Midbrain (tissue), 1 donor: ENCODE measurements around the gene OR2G3.

Source experiments
- DNase-seq: peaks from one replicate; lab custom pipeline; 2025; lab: John Stamatoyannopoulos, UW

Gene OR2G3

DNA sequence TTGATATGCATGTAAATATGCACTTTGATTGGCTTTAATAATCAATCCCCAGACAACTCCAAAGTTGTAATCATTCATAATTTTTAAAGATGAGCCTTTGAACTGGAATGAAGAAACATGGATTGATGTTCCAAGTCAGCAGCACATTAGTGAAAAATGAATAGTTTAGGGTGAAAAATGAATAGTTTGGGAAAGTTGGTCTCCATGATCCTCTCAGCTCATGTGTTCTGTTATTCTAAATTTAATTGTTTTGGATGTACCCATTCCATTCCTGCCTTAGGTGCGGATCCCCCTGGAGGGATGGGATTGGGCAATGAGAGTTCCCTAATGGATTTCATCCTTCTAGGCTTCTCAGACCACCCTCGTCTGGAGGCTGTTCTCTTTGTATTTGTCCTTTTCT, at the start of gene OR2G3:
TSS of gene OR2G3 (plus strand) at position 301 of the 400 bp plus-strand sequence. CDS start at position 301, 0 bp downstream.
- DNase-seq, result no peak

DNA sequence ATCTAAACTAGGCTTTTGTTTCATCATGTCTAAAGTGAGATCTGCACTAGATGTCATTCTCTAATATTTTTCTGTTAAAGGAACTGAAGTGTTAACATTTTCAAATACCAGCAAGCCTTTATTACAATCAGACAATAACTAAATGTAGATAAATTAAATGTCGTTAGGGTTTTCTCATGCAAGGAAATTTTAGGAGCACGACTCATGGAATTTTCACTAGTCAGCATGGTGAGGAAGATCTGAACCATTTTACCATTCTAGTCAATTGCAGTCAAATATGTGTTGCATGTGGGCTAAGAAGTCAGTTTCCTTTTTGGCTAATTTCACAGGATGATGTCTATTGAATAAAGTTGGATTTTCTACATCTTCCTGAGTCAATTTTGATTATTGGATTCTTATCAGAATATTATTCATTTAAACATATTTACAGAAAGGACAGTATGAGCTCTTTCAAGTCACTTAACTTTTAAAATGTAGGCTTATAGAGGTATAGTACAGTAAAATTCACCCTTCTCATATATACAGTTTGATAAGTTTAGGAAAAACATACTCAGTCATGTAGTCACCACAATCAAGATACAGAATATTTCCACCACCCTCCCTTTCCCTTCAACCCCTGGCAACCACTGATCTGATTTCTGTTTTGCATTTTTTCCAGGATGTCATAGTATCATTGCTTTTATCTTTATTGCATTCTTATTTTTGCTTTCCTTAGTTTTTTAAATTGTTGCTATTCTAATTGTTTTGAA, 47.3 kb upstream of the OR2G3 start:
- DNase-seq, result no peak

DNA sequence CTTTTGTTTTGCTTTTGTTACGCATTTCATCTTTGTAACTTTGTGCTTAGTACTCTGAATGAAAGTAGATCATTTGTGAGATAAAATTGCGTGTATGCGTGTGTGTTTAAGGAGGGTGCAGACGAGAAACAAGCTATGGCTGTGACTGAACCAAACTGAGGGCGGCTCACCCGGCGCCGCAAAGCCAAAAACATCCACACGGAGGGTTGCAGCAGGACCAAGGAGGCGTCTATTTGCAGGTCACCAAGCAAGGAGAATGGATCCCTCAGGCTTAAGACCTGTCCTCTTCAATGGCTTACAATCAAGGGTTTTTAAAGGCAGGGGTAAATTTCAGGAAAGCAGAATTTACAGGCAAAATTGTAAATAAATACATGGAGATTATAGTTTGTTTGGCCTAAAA, 43.7 kb upstream of the OR2G3 start:
- DNase-seq, result no peak

DNA sequence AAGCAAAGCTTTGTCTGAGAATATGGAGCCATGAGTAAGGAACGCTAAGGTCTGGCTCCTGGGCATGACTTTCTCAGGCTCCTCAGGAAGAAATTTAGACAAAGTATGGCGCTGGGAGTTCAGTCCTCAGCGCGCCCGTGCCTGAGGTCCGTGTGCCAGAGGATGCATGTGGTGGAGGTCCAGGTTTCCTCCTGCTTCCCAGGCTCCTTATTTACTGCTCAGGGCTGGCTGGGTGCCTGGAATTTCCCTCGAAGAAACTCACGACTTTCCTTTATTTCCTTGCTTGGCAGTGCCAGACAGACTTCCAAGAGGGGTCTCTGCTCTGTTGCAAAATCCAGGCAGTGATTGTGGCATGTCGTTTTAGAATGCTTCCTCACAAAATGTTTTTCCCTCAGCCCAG, 43.2 kb upstream of the OR2G3 start:
- DNase-seq, result no peak

DNA sequence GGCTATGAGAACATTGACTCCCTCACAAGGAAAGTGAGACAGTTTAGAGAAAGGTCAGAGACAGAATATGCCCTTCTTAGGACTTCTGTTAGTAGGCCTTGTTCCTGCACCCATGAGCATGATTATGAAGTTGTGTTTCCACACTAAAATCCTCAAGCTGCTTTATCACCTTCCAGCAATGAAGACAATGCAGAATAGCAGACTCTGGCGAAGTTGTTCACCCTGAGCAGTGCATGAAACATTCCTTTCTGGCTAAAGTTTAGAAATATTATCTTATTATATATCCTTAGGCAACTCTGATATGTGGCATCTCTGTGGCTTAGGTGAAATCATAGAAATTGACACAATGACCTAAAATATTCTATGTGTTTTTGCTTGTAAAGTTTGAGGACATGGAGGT, 31.1 kb upstream of the OR2G3 start:
- DNase-seq, result no peak

DNA sequence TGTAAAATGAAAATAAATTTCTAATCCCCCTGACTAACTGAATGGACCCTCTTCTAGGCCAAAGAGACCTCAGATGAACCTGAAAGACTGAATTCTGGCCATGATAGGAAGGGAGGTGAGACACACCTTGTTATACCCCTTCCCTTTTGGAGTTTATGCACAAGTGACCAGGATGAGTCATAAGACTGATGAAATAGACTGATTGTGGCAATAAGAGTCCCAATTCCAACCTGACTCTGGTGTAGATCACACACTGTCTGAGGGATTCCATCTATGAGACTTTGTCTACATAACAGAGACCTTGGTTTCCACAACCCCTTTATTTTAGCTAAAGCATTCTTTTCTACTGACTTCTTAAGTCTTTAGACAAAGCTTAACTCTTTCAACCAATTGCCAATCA, 30.7 kb upstream of the OR2G3 start:
- no peak for DNase-seq

DNA sequence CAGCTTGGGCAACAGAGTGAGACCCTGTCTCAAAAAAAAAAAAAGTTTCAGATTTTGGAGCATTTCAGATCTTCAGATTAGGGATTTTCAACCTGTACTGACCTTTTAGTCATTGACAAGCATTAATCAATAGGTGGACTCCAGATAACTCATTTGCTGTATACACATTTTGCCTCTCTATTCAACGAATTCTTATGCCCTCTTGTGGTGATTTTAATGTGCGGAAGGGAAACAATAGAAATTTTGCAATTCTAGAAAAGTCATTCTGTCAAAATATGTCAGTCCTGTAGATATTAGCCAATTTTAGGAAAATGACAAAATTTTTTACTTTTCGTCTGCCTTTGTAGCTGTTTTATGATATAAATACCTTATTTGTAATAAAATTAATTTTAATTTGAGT, 28.9 kb upstream of the OR2G3 start:
- no peak for DNase-seq

DNA sequence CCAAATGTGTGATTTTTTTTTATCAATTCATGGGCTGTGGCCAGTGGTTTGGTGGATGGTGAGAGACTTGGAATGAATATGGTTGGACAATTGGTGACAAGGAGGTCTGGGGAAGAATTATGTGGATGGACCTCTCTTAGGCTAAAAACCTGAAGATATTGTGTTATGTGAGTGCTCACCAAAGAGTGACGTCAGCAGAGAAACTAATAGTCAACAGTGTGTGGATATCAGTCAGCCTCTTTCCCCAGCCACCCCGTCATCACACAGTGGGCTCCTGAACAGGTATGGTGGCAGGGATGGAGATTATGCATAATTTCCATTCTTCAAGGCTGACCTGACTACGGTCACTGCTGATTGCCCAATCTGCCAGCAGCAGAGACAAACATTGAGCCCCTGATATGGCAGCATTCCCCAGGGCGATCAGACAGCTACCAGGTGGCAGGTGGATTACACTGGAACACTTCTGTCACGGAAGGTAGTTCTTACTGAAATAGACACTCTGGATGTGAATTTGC, 26.4 kb upstream of the OR2G3 start:
- no peak for DNase-seq

DNA sequence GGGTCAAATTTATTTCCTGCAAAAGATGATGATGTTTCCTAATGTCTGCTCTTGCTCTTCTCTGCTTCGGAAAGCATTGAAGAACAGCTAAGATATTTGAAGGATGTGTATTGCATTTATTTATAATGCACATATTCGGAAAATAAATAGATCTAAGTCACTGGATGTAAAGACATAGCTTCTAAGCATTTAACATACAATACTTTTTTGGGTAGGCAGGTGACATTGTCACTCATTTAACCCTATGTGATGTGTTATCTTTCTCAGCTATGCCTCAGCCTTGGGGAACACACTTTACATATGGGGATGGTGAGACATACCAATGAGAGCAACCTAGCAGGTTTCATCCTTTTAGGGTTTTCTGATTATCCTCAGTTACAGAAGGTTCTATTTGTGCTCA, 17.3 kb upstream of the OR2G3 start, which contains the start of gene OR2G2:
TSS of gene OR2G2 (plus strand) at position 301 of the 400 bp plus-strand sequence. CDS start at position 301, 0 bp downstream.
- DNase-seq, result no peak

DNA sequence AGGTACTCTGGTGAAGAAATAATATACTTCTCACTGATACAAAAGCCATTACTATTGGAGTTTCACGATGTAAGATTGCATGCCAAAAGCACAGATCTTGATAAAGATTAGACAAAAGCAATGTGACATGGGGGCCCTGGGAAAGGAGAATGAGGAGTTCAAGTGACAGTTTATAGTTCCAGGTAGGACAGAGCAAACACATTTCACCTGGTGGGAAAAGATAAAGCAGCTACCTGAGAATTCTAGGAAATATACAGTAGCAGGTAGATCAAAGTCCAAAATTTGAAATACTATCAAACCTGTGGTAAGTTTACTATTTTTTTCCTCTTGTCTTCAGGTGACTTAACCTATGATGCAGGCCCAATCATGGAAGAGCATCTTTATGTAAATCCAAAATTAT, 8.0 kb downstream of the OR2G3 start:
- DNase-seq, result no peak

DNA sequence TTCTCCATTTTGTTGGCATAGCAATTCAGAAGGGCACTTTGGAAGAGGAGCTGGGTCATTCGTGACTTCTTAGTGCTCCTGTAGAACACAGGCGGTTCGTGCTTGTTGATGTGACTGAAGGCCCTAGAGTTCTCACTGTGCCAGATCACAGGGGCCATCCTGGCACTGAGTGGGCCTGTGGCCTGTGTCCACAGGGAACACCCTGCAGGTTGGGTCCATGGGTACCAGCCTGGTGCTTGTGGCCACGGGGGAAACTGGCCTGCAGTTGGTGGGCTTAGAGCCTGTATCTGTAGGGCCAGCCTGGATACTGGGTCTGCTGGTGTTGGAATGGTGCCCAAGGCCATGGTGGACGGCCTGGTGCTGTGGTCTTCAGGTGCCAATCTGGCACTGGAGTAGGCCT, 9.2 kb downstream of the OR2G3 start:
- DNase-seq, result no peak

DNA sequence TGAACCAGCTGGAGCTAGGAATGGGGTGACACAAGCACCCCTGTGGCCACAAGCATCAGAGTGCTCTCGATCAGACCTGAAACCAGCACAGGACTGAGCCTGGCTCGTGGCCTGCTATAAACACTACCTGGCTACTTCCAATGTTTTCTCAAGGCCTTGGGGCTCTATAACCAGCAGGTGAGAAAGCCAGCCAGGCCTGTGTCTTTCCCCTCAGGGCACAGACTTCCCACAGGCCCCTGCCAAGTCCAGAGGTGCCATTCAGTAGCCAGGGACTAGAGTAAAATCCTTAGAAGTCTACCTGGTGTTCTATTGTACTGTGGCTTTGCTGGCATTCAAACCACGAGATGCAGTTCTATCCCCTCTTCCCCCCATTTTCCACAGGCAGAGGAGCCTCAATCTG, 22.6 kb downstream of the OR2G3 start:
- DNase-seq, result no peak

DNA sequence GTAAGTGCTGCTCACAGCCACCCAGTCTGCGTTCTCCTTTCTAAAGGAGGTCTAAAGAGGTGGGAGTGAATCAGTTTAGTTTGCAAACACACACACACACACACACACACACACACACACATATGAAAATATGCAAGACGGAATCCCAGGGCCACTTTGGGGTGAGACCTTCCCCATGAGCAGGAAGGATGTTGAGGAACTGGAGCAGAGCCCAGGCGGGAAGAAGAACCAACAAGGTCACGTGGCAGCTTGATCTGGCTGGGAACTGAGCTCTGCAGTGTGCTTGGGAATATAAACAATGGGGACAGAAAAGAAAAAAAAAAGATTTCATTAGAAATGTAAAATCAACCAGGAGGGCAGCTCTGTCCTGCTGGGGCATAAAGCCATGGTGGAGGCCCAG, 32.6 kb downstream of the OR2G3 start:
- no peak for DNase-seq

DNA sequence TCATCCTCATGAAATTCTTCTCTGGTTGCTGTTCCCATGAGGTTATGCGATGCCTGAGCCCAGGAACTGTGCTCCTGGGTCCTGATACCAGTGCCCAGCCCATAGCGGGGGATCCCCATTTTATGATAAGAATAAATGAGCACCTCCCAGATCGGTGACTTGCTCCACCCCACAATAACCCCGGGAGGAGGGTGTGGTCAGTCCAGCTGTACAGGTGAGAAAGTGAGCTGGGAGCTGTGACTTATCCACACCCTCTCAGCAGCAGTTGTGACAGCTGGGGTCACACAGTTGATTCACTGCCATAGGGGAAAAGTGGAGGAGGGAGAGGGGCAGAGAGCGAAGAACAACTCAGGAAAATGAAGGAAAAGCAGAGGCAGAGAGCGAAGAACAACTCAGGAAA, 33.4 kb downstream of the OR2G3 start:
- no peak for DNase-seq

DNA sequence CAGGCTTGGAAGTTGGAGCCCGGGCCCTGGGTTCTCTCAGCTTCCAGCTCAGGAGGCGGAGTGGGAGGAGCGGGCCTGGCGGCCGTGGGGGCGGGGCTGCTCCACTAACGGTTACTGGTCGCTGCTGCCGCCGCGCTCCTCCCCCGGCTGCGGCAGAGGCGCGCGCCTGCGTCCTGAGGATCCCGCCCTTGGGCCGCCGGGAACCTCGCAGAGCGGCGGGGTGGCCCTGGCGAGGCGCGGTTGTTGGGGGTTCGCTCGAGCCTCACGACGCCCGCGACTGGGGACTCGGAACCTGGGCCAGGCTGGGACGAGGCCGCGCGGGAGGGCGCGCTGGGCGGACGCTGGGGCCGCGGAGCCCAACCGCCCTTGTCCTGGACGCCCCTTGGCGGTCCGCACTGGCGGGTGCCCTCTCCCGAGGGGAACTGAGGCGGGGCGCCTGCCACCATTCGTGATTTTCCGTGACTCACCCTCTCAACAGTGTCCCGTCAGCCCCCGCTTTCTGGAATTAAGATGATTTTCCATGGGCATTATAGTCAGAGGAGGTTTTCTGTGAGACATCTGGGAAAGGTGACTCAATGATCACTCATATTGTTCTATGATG, 34.1 kb downstream of the OR2G3 start:
- peak; percentile 45 for DNase-seq

DNA sequence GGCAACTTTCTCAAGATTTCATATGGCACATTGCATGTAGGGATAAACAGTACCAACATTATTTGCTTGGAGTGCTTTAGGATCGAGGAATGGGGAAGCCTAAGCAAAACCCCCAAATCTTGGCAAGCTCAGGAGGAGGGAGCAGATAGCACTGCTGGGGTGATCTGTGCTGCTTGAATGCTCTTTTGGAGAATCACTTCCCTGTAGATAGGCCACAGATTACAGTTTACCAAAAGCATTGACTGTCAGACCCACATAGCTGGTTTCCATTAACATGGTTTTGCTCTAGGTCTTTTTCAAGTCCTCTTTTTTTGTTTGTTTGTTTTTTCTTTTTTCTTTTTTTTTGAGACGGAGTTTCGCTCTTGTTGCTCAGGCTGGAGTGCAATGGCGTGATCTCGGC, 37.4 kb downstream of the OR2G3 start:
- DNase-seq, result no peak

DNA sequence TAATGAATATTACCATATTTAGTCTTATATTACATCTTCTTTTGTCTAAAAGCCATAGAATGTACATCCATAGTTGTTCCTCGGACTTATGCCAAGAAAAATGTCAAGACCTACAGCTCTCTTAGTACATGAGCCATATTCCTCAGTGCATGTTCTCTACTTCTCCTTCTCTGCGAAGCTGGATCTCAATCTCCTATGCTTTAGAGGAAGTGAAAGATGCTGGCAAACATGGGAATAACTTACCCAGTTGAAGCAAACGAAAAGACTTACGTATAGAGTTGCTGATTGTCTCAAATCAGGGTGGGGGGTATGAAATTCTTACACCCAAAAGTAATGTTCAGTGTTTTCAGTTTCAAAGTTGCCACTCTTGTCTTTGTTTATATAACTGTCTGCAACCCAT, 41.5 kb downstream of the OR2G3 start:
- no peak for DNase-seq

DNA sequence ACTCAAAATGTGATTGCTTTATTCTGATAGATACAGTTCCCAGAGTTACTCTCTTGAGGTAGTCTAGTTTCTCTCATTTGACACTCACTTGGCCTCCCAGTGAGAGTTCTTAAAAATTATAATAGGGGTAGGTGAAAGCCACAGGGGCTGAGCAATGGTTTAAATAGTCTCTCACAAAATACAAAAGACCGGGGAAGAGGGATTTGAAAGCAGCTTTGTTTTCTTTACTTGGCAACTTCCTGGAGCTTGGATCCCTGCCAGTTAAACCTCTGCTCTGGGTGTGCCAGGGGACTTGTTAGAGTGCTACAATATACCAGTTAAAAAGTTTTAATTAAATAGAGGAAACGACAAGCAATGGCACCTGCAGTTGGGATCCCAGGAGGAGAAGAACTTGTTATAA, 42.5 kb downstream of the OR2G3 start:
- peak; percentile 22 for DNase-seq

DNA sequence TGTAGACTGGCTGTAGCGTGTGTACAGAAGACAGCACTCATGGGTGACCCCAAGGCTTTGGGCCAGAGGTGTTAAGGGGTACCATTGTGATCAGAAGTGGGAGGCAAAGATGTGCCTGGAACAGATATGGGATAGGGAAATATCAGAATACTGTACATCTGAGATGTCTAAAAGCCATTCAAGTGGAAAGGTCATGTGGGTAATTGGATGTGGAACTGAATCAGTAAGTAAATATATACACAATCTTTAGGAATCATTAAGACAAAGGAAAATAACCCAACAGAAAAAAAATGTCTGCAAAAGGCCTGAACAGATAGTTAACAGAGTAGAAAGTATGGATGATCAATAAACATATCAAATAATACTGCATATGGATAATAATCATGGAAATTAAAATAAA, 47.7 kb downstream of the OR2G3 start:
- no peak for DNase-seq
